Dendritic cell treated with granulocyte-macrophage colony-stimulating factor and Interleukin-4, amounts not matched to agents 40 ng/mL and 50 ng/mL, for 4 days (primary cell): ENCODE data around the gene NIT1.

Experiments
- H3K27ac Mint-ChIP-seq: one replicate; pipeline ENCODE4 v1.8.0; 2022; ENCODE audit warnings: mild to moderate bottlenecking, mixed read lengths
- H3K27me3 Mint-ChIP-seq: one replicate; pipeline ENCODE4 v1.8.0; 2022; ENCODE audit warnings: mild to moderate bottlenecking, mixed read lengths
- H3K36me3 Mint-ChIP-seq: one replicate; pipeline ENCODE4 v1.8.0; 2022; ENCODE audit warnings: low read depth, mixed read lengths
- H3K4me1 Mint-ChIP-seq: one replicate; pipeline ENCODE4 v1.8.0; 2022; ENCODE audit warnings: low read depth, mixed read lengths
- H3K4me3 Mint-ChIP-seq: one replicate; pipeline ENCODE4 v1.8.0; 2022; ENCODE audit warnings: mild to moderate bottlenecking, moderate library complexity, mixed read lengths
- H3K9me3 Mint-ChIP-seq: one replicate; pipeline ENCODE4 v1.8.0; 2022; ENCODE audit warnings: mixed read lengths
- intact Hi-C: fragments of 100-400 bp; cut with micrococcal nuclease; formaldehyde crosslinking; loops from one replicate; pipeline ENCODE4 v1.15.0; 2022

The NIT1 gene

DNA sequence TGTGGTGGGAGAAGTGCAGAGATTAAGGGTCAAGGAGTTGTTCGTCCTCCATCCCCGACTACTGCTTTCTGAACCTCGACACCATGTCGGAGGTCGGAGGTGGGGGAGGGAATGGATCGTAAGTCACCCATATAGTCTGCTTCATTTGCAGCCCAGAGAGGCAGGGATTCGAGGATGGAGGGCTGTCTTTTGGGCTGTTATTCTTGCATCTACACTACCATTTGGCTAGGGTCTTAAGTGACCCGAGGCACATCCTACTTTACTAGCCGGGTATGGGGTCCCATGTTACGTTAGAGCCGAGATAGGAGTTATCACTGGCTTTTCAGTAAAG is 42.0 kb downstream of the NIT1 start:
- Mint-ChIP-seq H3K9me3 (no peaks in the 10 kb centered on the region), H3K27ac (peak overlapping the region; percentile 89), H3K4me3 (peak overlapping the region; percentile 89), H3K4me1 (peaks cover 67% of the 10 kb centered on the region), H3K36me3 (peaks cover 81% of the 10 kb centered on the region), H3K27me3 (no peaks in the 10 kb centered on the region)
- intact Hi-C loops = no loop called here

DNA sequence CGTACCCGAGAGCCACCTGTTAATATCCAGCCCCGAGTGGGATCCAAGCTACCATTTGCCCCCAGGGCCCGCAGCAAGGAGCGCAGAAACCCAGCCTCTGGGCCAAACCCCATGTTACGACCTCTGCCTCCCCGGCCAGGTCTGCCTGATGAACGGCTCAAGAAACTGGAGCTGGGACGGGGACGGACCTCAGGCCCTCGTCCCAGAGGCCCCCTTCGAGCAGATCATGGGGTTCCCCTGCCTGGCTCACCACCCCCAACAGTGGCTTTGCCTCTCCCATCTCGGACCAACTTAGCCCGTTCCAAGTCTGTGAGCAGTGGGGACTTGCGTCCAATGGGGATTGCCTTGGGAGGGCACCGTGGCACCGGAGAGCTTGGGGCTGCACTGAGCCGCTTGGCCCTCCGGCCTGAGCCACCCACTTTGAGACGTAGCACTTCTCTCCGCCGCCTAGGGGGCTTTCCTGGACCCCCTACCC is 42.8 kb downstream of the NIT1 start:
- H3K9me3 Mint-ChIP-seq = no peaks in the 10 kb centered on the region
- H3K4me1 Mint-ChIP-seq = peaks cover 67% of the 10 kb centered on the region
- no peaks in the 10 kb centered on the region for H3K27me3 Mint-ChIP-seq
- intact Hi-C loops = no loop called here
- H3K27ac Mint-ChIP-seq = no peak overlapping the region
- peaks cover 78% of the 10 kb centered on the region for H3K36me3 Mint-ChIP-seq
- no peak overlapping the region for H3K4me3 Mint-ChIP-seq

DNA sequence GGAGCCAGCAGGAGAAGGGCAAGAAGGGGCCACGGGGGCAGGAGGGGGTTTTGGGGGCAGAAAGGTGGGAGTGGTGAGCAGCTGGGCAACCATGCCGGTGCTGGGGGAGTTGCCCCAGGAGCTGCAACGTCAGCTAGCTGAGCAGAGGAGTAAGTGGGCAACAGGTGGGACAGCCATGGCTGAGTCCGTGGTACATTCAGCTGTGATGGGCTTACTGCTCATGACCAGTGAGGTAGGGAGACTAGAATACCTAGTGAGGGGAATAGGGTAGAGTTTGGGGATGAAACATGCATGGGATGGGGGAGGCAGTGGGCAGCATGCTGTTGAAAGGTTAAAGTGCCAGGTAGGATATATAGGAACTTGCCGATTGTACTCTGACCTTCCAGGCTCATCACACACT is 43.7 kb downstream of the NIT1 start:
- intact Hi-C loops = no loop called here

DNA sequence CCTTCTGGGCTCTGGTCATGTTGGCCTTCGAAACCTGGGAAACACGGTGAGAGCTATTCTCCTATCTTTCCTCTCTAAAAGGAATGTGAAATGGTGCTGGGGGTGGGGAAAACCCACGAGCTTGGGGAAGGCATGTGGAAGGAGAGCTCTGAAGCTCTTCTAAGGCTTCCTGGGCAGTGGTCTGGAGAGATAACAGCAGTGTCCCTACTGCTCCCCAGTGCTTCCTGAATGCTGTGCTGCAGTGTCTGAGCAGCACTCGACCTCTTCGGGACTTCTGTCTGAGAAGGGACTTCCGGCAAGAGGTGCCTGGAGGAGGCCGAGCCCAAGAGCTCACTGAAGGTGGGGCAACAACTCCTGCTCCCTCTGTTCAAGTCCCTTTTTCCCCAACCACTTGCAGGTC is 44.1 kb downstream of the NIT1 start:
- peaks cover 77% of the 10 kb centered on the region for H3K4me1 Mint-ChIP-seq
- no peak overlapping the region for H3K4me3 Mint-ChIP-seq

More for the DNA sequence above, 43.7 kb downstream of the NIT1 start:
- H3K27me3 Mint-ChIP-seq = no peaks in the 10 kb centered on the region
- H3K4me3 Mint-ChIP-seq = no peak overlapping the region
- H3K4me1 Mint-ChIP-seq = peaks cover 73% of the 10 kb centered on the region
- peaks cover 82% of the 10 kb centered on the region for H3K36me3 Mint-ChIP-seq
- H3K27ac Mint-ChIP-seq = no peak overlapping the region
- no peaks in the 10 kb centered on the region for H3K9me3 Mint-ChIP-seq

DNA sequence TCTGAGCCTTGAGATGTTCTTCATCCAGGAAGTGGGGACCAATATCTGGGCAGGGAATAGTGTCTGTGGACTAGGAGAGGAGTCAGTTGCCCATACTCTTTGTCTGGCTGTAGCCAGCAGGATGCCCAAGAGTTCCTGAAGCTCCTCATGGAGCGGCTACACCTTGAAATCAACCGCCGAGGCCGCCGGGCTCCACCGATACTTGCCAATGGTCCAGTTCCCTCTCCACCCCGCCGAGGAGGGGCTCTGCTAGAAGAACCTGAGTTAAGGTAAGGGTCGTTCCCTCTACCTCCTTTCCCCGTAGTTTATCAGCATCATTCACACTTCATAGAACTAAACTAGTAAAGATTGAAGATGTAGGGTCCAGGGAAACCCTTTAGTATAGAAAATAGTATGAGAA is 44.9 kb downstream of the NIT1 start:
- H3K4me1 Mint-ChIP-seq = peaks cover 85% of the 10 kb centered on the region
- peaks cover 74% of the 10 kb centered on the region for H3K36me3 Mint-ChIP-seq
- no peaks in the 10 kb centered on the region for H3K27me3 Mint-ChIP-seq
- H3K9me3 Mint-ChIP-seq = no peaks in the 10 kb centered on the region
- peak overlapping the region; percentile 96 for H3K27ac Mint-ChIP-seq
- intact Hi-C loops = no loop called here
- no peak overlapping the region for H3K4me3 Mint-ChIP-seq

More for the DNA sequence above, 44.1 kb downstream of the NIT1 start:
- H3K36me3 Mint-ChIP-seq = peaks cover 80% of the 10 kb centered on the region
- intact Hi-C loops = no loop called here
- H3K9me3 Mint-ChIP-seq = no peaks in the 10 kb centered on the region
- H3K27ac Mint-ChIP-seq = peak overlapping the region; percentile 96
- H3K27me3 Mint-ChIP-seq = no peaks in the 10 kb centered on the region

DNA sequence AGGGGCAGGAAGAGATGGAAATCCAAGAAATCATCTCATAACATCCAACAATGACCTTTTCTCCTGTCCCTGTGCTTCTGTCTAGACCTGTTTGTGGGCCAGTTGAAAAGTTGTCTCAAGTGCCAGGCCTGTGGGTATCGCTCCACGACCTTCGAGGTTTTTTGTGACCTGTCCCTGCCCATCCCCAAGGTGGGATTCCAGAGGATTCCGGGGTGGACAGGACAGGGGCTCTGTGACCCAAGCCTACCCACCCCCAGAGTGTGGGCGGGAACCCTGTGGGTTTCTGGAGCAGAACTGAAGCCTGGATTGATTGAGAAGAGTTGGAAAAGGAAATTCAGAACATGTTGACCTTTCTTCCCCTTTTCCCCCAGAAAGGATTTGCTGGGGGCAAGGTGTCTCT is 45.9 kb downstream of the NIT1 start:
- Mint-ChIP-seq H3K4me1 (peaks cover 88% of the 10 kb centered on the region), H3K27me3 (no peaks in the 10 kb centered on the region), H3K27ac (peak overlapping the region; percentile 96), H3K9me3 (no peaks in the 10 kb centered on the region), H3K36me3 (peaks cover 75% of the 10 kb centered on the region), H3K4me3 (no peak overlapping the region)
- intact Hi-C loops = no loop called here

DNA sequence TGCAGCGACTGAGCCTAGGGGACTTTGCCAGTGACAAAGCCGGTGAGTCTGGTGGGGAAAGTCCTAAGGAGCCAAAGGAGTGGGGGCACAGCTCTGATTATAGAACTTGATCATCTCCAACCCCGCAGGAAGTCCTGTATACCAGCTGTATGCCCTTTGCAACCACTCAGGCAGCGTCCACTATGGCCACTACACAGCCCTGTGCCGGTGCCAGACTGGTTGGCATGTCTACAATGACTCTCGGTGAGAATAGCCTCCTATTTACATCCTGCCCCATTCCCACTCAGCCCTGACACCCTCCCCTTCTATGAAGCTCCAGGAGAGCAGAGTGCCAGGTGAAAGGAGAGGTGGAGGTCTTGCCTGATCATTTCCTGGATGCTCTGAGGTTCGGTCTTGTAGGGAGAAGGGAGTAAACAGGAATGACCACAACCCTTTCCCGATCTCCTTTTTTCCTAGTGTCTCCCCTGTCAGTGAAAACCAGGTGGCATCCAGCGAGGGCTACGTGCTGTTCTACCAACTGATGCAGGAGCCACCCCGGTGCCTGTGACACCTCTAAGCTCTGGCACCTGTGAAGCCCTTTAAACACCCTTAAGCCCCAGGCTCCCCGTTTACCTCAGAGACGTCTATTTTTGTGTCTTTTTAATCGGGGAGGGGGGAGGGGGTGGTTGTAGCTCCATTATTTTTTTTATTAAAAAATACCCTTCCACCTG is 47.2 kb downstream of the NIT1 start:
- Mint-ChIP-seq H3K27me3 (no peaks in the 10 kb centered on the region), H3K27ac (peak overlapping the region; percentile 96), H3K9me3 (no peaks in the 10 kb centered on the region), H3K4me1 (peaks cover 81% of the 10 kb centered on the region), H3K36me3 (peaks cover 77% of the 10 kb centered on the region), H3K4me3 (no peak overlapping the region)
- intact Hi-C loops = no loop called here

DNA sequence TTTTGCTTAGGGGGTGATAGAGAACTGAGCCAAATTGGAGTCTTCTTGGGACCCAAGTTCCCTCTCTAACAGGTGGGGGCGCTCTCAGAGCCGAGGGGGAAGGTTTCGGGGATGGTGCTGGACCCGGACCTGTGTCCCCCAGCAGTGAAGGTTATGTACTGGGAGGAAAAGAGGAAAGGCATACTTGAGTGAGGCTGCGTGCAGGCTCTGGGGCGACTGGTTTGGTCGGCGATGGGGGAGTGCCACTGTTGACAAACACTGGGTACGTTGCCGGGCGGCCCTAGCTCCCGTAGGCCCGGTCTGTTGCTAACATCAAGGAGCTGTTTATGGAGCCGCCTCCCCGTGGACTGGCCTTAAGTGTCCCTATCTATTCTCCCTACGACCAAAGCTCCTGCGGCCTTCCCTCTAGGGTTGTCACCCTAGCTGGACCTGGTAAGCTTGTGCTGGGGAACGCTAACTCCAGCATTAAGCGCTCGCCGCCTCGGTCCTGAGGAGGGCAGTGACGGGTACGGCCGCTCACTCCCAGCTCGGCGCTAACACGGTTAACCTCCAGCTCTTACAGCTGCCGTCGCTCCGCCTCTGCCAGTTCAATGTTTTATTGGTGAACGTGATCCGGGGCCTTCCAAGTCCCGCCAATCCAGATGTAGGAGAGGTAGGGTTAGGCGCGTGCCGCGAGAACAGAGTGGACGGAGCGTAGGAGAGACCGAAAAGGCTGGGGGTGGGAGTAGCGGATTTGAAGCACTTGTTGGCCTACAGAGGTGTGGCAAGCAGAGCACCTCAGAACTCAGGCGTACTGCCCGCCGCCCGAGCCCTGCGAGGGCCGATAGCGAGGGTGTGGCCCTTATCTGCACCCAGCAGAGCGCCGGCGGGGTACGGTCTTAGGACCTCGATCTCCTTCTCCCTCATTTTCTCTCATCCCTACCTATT is 48.1 kb downstream of the NIT1 start, which contains the start of gene PPOX:
TSS of gene PPOX (plus strand) at position 685 of the 927 bp plus-strand sequence. CDS start 422 bp downstream, outside the sequence.
- Mint-ChIP-seq H3K27ac (peak within 1 kb of the TSS; percentile 96), H3K27me3 (no peaks in the 10 kb centered on the region), H3K9me3 (no peaks in the 10 kb centered on the region), H3K4me1 (peaks cover 71% of the 10 kb centered on the region), H3K4me3 (peak within 1 kb of the TSS; percentile 91), H3K36me3 (peaks cover 79% of the 10 kb centered on the region)
- intact Hi-C loops = no loop called here

DNA sequence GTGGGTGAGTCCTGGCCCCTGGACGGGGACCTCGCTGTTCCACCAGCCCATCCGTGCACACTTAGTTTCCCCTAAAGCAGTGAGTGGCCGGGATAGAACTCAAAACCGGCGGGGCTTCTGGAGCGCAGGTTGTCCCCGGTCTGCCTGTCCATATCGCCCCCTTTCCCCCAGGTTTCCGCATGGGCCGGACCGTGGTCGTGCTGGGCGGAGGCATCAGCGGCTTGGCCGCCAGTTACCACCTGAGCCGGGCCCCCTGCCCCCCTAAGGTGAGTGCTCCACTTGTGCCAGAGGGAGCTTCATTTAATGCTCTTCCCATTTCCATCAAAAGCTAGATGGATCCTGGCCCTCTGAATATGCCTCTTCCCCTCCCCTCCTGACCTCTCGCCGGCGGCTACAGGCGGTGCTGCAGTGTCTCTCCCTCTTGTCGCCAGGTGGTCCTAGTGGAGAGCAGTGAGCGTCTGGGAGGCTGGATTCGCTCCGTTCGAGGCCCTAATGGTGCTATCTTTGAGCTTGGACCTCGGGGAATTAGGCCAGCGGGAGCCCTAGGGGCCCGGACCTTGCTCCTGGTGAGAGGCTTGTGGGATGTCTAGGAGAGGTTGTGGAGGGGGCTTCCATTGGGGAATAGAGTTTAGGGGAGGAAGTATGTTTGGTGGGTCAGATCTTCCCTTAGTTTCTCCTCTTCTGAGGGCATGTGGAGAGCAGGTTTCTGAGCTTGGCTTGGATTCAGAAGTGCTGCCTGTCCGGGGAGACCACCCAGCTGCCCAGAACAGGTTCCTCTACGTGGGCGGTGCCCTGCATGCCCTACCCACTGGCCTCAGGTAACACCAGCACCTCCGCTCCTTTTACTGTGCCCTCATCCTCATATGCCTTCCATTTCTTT is 49.0 kb downstream of the NIT1 start:
- Mint-ChIP-seq H3K4me3 (peak overlapping the region; percentile 91), H3K4me1 (peaks cover 62% of the 10 kb centered on the region), H3K9me3 (no peaks in the 10 kb centered on the region), H3K36me3 (peaks cover 79% of the 10 kb centered on the region), H3K27ac (peak overlapping the region; percentile 96), H3K27me3 (no peaks in the 10 kb centered on the region)
- intact Hi-C loops = no loop called here

DNA sequence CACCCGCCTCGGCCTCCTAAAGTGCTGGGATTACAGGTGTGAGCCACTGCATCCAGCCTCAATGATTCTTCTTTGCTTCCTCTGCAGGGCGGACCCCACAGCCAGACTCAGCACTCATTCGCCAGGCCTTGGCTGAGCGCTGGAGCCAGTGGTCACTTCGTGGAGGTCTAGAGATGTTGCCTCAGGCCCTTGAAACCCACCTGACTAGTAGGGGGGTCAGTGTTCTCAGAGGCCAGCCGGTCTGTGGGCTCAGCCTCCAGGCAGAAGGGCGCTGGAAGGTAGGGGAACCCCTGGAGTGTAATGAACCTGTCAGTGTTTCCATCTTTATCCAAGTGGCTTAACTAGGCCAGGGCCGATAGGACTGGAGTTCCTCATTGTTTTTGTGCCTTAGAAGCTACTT is 51.0 kb downstream of the NIT1 start:
- no peak overlapping the region for H3K27ac Mint-ChIP-seq
- peaks cover 79% of the 10 kb centered on the region for H3K36me3 Mint-ChIP-seq
- no peaks in the 10 kb centered on the region for H3K27me3 Mint-ChIP-seq
- no peaks in the 10 kb centered on the region for H3K9me3 Mint-ChIP-seq
- intact Hi-C loops = no loop called here
- H3K4me1 Mint-ChIP-seq = peaks cover 49% of the 10 kb centered on the region
- H3K4me3 Mint-ChIP-seq = no peak overlapping the region
